ENCODE results near the gene A1CF. TPM values are rescaled to one million over a fixed set of nuclear protein-coding genes. Genes with fewer than 3 reads are reported as not detected.
"Not testable (repeated sequence)": the region's sequence is repeated elsewhere in the genome, so short reads cannot be mapped to it uniquely, and the experiment has no call there.

A1CF gene
- total RNA-seq, 1 experiment from 2014 or later = not detected

DNA sequence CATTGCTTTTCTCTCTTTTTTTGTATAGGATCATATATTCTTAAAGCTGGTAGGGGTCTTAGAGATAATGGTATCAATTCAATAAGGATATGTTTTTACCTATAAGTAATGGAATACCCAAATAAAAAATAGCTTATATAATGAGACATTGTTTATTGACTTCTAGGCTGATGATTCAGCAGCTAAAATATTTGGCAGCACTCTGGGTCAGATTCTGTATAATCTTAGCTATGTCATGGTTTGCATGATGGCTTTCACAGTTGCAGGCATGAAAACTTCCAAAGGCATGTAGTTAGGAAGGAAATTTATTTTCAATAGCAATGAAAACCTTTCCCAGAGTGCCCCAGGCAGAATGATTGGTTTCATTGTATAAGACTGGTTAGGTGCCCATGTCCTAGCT, 32.1 kb upstream of the A1CF start:
- Mint-ChIP-seq H3K27me3 (ENCODE audit: insufficient read depth, unreplicated experiment) (no peaks in the 10 kb centered on the region), H3K36me3 (ENCODE audit: insufficient read depth, unreplicated experiment) (no peaks in the 10 kb centered on the region), H3K4me3 (ENCODE audit: unreplicated experiment) (no peak overlapping the region), H3K4me1 (ENCODE audit: insufficient read depth, unreplicated experiment) (no peaks in the 10 kb centered on the region), H3K9me3 (ENCODE audit: unreplicated experiment) (peaks cover 5% of the 10 kb centered on the region), H3K27ac (ENCODE audit: low read depth, unreplicated experiment) (no peak overlapping the region)
- peak; percentile 16 for DNase-seq (ENCODE audit: unreplicated experiment)
- no peak for TF ChIP-seq CTCF (IDR thresholded peaks at IDR 0.05; ENCODE audit: unreplicated experiment)
- no TSS peak for BruUV-seq (replicated peaks)
- ChIA-PET CTCF (interaction anchor here (0.7 to 1.2 kb wide), 2 partner anchors 20 to 1087 kb away, joined by 3 to 5 read pairs; no protein-coding TSS in a partner anchor), POLR2A (interaction anchor here (0.7 kb wide), 1 partner anchor 1716 kb away, joined by 4 read pairs; no protein-coding TSS in a partner anchor)
- intact Hi-C loops (cut with micrococcal nuclease) = no loop called here

DNA sequence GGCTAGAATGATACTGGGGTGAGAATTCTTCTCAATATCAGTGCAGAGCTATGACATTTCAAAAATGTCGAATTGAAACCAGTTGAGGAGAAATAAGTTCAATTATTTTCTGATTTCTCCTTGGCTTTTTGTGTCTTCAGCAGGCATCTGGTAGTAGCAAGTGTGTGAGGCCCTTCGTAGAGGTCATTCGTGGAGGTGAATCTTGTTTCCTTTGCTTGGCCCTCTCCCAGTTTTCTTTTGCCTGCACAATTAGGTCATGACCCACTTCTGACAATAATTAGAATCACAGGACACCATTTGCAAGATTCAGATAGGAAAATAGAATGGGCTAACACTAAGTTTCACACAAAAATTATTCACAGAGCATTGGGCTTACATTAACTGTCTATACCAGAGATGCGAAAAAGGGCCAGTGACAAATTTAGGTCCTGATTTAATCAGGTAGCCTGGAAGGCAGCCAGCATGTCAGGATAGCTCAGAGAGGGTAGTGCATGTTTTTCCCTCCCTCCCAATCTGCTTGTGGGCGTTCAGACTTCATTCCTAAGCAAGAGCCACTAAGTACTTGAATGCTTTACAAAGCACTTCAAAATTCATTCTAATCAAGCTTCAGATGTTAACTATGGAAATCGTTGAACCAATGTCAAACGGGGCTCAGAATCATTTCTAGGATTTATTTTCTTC, 24.0 kb upstream of the A1CF start:
- Mint-ChIP-seq H3K4me1 (ENCODE audit: insufficient read depth, unreplicated experiment) (no peaks in the 10 kb centered on the region), H3K36me3 (ENCODE audit: insufficient read depth, unreplicated experiment) (no peaks in the 10 kb centered on the region), H3K27ac (ENCODE audit: low read depth, unreplicated experiment) (no peak overlapping the region), H3K27me3 (ENCODE audit: insufficient read depth, unreplicated experiment) (no peaks in the 10 kb centered on the region), H3K9me3 (ENCODE audit: unreplicated experiment) (no peaks in the 10 kb centered on the region), H3K4me3 (ENCODE audit: unreplicated experiment) (no peak overlapping the region)
- ChIA-PET CTCF (interaction anchor here (0.7 to 0.8 kb wide), 2 partner anchors 77 to 195 kb away, joined by 4 to 6 read pairs; no protein-coding TSS in a partner anchor), POLR2A (no interaction called here)
- BruUV-seq (replicated peaks) = no TSS peak
- no peak for TF ChIP-seq CTCF (IDR thresholded peaks at IDR 0.05; ENCODE audit: unreplicated experiment)
- no peak for DNase-seq (ENCODE audit: unreplicated experiment)
- intact Hi-C loops (cut with micrococcal nuclease) = no loop called here

GRCh38 chr10:50908366-50908765, 22.9 kb upstream of the A1CF start:
- no peak for TF ChIP-seq CTCF (IDR thresholded peaks at IDR 0.05; ENCODE audit: unreplicated experiment)
- Mint-ChIP-seq H3K27ac (ENCODE audit: low read depth, unreplicated experiment) (no peak overlapping the region), H3K4me3 (ENCODE audit: unreplicated experiment) (no peak overlapping the region), H3K9me3 (ENCODE audit: unreplicated experiment) (no peaks in the 10 kb centered on the region), H3K27me3 (ENCODE audit: insufficient read depth, unreplicated experiment) (no peaks in the 10 kb centered on the region), H3K36me3 (ENCODE audit: insufficient read depth, unreplicated experiment) (no peaks in the 10 kb centered on the region), H3K4me1 (ENCODE audit: insufficient read depth, unreplicated experiment) (no peaks in the 10 kb centered on the region)
- no peak for DNase-seq (ENCODE audit: unreplicated experiment)
- intact Hi-C loops (cut with micrococcal nuclease) = no loop called here
- CTCF ChIA-PET = no interaction called here
- no TSS peak for BruUV-seq (replicated peaks)
- POLR2A ChIA-PET = no interaction called here

DNA sequence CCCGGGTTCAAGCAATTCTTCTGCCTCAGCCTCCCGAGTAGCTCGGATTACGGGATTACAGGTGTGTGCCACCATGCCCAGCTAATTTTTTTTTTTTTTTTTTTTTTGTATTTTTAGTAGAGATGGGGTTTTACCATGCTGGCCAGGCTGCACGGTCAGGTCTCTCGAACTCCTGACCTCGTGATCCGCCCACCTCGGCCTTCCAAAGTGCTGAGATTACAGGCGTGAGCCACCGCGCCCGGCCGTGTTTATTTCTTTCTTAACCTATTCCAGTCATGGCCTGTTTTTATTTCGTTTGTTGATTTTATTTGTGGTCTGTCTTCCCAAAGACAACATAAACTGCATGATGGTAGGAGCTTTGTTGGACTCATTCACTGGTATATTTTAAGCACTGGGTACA, 20.4 kb upstream of the A1CF start:
- intact Hi-C loops (cut with micrococcal nuclease); DNase-seq (ENCODE audit: unreplicated experiment); BruUV-seq (replicated peaks); H3K4me1 Mint-ChIP-seq (ENCODE audit: insufficient read depth, unreplicated experiment); H3K4me3 Mint-ChIP-seq (ENCODE audit: unreplicated experiment); H3K27ac Mint-ChIP-seq (ENCODE audit: low read depth, unreplicated experiment); POLR2A ChIA-PET; H3K9me3 Mint-ChIP-seq (ENCODE audit: unreplicated experiment); H3K36me3 Mint-ChIP-seq (ENCODE audit: insufficient read depth, unreplicated experiment); H3K27me3 Mint-ChIP-seq (ENCODE audit: insufficient read depth, unreplicated experiment): not testable (repeated sequence)
- CTCF ChIA-PET = interaction anchor here (1.1 kb wide), 1 partner anchor 10 kb away, joined by 4 read pairs; no protein-coding TSS in a partner anchor
